NCI-H128 (cell line): ENCODE measurements around the gene ESRRB.
"Not testable (repeated sequence)": the region's sequence is repeated elsewhere in the genome, so short reads cannot be mapped to it uniquely, and the experiment has no call there.

ENCODE experiments used
- DNase-seq: peaks from one replicate; lab custom pipeline; 2025; ENCODE audit not compliant: unreplicated experiment; lab: John Stamatoyannopoulos, UW

The ESRRB gene

DNA sequence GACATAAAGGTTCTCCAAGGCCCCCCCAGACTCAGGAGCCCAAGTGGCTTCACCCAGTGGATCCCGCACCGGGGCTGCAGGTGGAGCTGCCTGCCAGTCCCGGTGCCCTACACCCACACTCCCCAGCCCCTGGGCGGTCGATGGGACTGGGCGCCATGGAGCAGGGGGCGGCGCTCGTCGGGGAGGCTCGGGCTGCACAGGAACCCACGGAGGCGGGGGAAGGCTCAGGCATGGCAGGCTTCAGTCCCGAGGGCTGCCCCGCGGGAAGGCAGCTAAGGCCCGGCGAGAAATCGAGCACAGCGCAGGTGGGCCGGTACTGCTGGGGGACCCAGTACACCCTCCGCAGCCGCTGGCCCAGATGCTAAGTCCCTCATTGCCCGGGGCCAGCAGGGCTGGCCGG is 160.7 kb downstream of the ESRRB start:
- DNase-seq: not testable (repeated sequence)

DNA sequence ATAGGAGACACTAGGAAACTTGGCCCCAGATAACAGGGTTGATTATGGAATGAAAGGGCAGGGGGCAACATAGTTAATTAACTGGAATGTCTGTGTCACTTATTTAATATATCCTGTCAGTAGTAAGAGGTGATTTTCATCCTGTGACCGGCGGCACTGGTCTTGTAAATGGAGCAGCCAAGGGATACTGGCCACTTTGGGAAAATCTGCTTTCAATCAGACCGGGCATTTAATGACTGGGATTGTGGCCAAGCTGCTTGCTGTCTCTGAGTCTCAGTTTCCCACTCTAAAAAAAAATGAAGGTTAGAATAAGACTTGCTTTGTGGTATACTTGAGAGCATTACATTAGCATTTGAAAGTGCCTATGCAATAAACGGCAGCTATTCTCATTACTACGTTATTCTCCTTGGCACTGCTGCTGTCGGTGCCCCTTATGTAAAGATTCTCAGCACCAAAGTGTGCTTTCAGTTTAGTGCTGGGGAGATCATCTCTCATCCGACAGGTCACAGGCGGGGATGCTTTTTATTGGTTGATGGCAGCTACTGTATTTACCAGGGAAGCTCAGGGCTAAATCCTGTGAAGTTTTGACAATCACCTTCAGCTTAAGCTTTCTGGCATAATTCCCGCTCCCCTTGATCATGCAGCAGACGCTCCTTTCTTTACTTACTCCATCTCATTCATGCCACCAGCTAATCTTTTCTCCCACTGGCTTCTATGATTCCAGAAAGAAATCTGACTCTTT is 162.1 kb downstream of the ESRRB start:
- DNase-seq: peak; percentile 11

DNA sequence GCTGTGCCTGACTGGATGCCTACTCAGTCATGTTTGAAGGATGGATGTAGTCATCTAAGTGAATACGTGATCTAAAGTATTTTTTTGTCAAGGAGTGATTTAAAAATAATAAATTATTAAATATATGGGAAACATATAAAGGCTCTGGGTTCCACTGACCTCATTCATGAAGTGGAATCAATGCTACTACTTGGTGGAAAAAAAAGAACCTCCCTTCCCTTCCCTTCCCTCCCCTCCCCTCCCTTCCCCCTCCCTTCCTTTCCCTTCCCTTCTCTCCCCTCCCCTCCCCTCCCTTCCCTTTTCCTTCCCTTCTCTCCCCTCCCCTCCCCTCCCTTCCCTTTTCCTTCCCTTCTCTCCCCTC is 162.7 kb downstream of the ESRRB start:
- DNase-seq: no peak

DNA sequence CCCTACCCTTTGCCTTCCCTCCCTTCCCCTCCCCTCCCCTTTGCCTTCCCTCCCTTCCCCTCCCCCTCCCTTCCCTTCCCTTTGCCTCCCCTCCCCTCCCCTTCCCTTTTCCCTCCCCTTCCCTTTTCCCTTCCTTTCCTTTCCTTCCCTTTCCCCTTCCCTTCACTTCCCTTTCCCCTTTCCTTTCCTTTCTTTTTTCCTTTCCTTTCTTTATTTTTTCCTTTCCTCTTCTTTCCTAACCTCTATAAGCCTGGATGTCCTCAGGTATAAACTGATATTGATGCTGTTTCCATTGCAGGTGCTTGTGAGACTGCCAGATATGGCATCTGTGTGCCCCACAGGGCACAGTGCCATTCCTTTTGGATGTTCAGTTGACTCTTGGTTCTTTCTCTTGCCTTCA is 163.2 kb downstream of the ESRRB start:
- DNase-seq: no peak

DNA sequence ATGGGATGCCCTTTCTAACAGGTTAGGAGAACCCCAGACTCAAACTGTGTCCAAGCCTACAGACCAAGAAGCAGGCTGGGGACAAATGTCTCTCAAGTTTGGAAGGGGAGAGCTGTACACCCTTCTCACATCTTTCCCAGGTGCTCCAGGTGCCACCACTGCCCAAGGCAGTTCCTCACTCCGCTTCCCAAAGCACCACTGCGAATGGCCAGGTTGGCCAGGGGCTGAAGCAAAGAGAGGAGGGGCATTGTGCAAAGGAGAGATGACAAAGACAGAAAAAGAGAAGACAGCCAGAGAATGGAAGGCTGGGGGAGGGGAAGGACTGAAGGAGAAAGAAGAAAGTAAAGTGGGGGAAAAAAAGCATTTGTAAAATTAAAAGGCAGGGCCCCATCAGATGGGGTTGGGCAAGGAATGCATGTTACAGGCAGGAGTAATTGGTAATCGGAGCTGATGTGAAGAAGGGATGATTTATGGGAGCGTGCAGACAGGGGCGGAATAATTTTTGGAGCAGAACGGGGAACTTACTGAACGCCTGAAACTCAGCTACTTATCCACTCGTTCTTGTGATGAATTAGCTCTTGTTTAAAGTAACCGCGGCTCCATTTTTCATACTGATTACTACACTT is 165.8 kb downstream of the ESRRB start:
- DNase-seq: peak; percentile 7

DNA sequence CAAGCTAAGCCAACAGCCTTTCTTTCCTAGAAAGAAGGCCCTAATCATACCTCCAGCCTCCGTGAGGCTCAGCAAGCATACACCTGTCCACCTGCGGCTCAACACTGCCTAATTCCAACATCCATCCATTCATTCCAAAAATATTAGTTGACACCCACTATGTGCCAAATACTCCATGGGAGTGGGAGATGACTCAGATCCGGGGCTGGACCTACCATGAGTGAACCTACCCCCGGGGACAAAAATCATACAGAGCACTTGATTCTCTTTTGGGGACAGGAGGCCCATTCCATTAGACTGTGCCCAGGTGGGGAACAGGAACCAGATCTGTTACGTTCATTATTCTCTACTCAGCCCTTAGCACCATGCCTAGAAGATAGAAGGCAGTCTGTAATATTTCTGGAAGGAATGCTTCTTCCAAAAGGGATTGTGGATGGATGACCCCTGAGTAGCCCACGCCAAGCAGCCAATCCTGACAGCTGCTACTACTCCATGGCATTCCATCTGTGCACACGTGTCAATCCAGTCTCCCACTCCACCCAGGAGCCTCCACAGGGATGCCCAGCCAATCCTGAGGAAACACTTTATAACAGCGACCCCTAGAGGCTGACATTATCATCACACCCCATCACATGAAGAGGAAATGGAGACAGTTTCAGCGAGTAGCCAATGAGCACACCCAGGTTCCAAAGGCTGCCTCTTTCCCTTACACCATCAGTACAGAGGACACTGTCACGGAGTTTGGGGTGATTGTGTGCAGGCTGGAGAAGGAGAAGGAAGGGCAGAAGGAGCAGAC is 170.7 kb downstream of the ESRRB start:
- DNase-seq: peak; percentile 43

DNA sequence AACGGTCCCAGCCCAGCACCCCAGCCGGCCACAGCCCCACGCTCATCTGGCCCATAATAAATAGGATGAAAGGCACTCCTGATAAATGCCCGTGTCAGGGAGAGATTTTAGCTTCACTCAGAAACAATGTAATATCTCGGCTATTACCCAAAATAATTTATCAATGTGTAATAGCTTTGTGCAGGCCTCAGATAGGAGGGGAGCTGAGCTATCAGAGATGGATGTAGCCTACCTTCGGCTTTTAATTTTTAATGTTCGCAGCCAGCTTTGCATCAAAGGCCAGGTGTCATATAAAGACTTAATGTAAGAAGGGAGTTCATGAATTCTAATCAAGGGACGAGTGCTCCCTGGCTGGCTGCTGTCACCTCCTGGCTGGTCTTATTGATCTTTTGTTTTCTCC is 171.9 kb downstream of the ESRRB start:
- DNase-seq: no peak

DNA sequence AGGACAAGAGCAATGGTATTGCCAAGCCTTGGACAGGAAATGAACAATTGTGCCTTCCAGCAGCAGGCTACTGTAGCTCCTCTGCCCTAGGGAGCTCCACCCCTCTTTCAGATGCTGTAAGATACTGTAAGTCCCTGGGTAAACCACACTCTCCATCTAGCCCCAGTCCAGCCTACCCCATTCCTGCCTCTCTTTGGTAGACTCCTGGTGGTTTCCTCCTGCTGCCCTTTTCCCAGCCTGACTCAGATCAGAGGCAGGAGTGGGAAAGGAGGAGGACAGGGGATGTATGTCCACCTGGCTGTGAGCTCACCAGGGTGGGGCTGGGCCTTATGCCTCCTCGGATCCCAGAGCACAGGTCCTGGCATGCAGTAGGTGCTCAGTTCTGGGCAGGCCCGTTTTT is 174.6 kb downstream of the ESRRB start:
- DNase-seq: no peak

DNA sequence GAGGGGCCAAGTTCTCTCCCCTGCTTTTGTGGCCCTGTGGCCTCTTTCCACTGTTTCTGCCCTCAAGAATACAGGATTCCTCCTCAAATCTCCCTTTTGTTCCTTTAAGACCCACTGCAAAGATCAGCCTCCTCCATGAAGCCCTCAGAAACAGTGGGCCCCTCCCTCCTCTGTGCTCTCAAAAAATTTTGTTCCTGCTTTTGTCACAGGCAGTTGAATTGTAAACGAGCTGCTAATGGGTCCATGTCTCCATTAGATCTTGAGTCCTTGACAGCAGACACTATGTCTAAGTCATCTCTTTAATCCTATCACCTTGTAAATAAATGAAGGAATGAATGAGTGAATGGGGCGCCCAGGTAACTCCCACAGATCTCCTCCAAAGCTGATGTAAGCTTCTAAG is 175.2 kb downstream of the ESRRB start:
- no peak for DNase-seq
